ENCODE data around the gene ANKZF1. TPM values are rescaled to one million over a fixed set of nuclear protein-coding genes. Genes with fewer than 3 reads are reported as not detected.

The ANKZF1 gene
- total RNA-seq, 1 donor from 2014 or later, result 43.8 TPM

- Histone ChIP-seq H4K20me1 (ENCODE audit: insufficient read depth, low read length) (peaks cover 15% of the 10 kb centered on the region), H3K4me1 (ENCODE audit: insufficient read depth, low read length) (peaks cover 16% of the 10 kb centered on the region), H3K9me3 (ENCODE audit: insufficient read depth, low read depth, low read length) (no peaks in the 10 kb centered on the region), H3K36me3 (ENCODE audit: insufficient read depth, low read length) (no peaks in the 10 kb centered on the region), H3K4me2 (ENCODE audit: low read length) (peak overlapping the region; percentile 83), H3K27ac (ENCODE audit: low read depth, low read length) (peak overlapping the region; percentile 35), H3K9ac (ENCODE audit: low read length) (peak overlapping the region; percentile 77), H2AFZ (ENCODE audit: low read depth, low read length) (peak overlapping the region; percentile 73), H3K4me3 (ENCODE audit: insufficient read depth, low read depth, low read length) (peak overlapping the region; percentile 64), H3K79me2 (ENCODE audit: insufficient read depth, low read length) (peaks cover 6% of the 10 kb centered on the region), H3K27me3 (ENCODE audit: insufficient read depth, low read length) (no peaks in the 10 kb centered on the region)
- peaks cover 11% of the 10 kb centered on the region for H3K4me1 Mint-ChIP-seq (ENCODE audit: low read depth, unreplicated experiment)
- peaks cover 4% of the 10 kb centered on the region for H3K27me3 Mint-ChIP-seq (ENCODE audit: low read depth, unreplicated experiment)
- TF ChIP-seq EZH2 (IDR thresholded peaks at IDR 0.05; ENCODE audit: insufficient read depth, low read length) (no peak), CTCF (IDR thresholded peaks at IDR 0.05; ENCODE audit: insufficient read depth, low read depth, low read length) (no peak)
- no peak for DNase-seq (ENCODE audit: low read depth)
- peak overlapping the region; percentile 88 for H3K4me3 Mint-ChIP-seq (ENCODE audit: unreplicated experiment)
- peaks cover 3% of the 10 kb centered on the region for H3K36me3 Mint-ChIP-seq (ENCODE audit: low read depth, unreplicated experiment)
- no peaks in the 10 kb centered on the region for H3K9me3 Mint-ChIP-seq (ENCODE audit: unreplicated experiment)
- no peak overlapping the region for H3K27ac Mint-ChIP-seq (ENCODE audit: unreplicated experiment)
- FAIRE-seq, result no peak
Measured at GRCh38 chr2:219205981-219206327, 23.7 kb upstream of the ANKZF1 start.

GRCh38 chr2:219206328-219207133, 23.1 kb upstream of the ANKZF1 start, which contains the start of gene ZFAND2B:
TSS of gene ZFAND2B (plus strand) at chr2:219206782. CDS start at chr2:219206988, 206 bp downstream.
- H3K27me3 Mint-ChIP-seq (ENCODE audit: low read depth, unreplicated experiment), result peaks cover 2% of the 10 kb centered on the region
- H3K36me3 ChIP-seq (ENCODE audit: insufficient read depth, low read length), result no peaks in the 10 kb centered on the region
- peak within 1 kb of the TSS; percentile 73 for H2AFZ ChIP-seq (ENCODE audit: low read depth, low read length)
- H3K36me3 Mint-ChIP-seq (ENCODE audit: low read depth, unreplicated experiment), result peaks cover 3% of the 10 kb centered on the region
- peaks cover 6% of the 10 kb centered on the region for H3K79me2 ChIP-seq (ENCODE audit: insufficient read depth, low read length)
- peak within 1 kb of the TSS; percentile 83 for H3K4me2 ChIP-seq (ENCODE audit: low read length)
- no peaks in the 10 kb centered on the region for H3K9me3 ChIP-seq (ENCODE audit: insufficient read depth, low read depth, low read length)
- H3K27me3 ChIP-seq (ENCODE audit: insufficient read depth, low read length), result no peaks in the 10 kb centered on the region
- peaks cover 16% of the 10 kb centered on the region for H3K4me1 ChIP-seq (ENCODE audit: insufficient read depth, low read length)
- peaks cover 15% of the 10 kb centered on the region for H4K20me1 ChIP-seq (ENCODE audit: insufficient read depth, low read length)
- H3K27ac ChIP-seq (ENCODE audit: low read depth, low read length), result peak within 1 kb of the TSS; percentile 75
- FAIRE-seq (no peak), DNase-seq (ENCODE audit: low read depth) (peak; percentile 72)
- H3K4me1 Mint-ChIP-seq (ENCODE audit: low read depth, unreplicated experiment), result peaks cover 11% of the 10 kb centered on the region
- TF ChIP-seq EZH2 (IDR thresholded peaks at IDR 0.05; ENCODE audit: insufficient read depth, low read length), result no peak
- TF ChIP-seq CTCF (IDR thresholded peaks at IDR 0.05; ENCODE audit: insufficient read depth, low read depth, low read length), result no peak
- H3K27ac Mint-ChIP-seq (ENCODE audit: unreplicated experiment), result peak within 1 kb of the TSS; percentile 79
- H3K9ac ChIP-seq (ENCODE audit: low read length), result peak within 1 kb of the TSS; percentile 77
- peak within 1 kb of the TSS; percentile 66 for H3K4me3 ChIP-seq (ENCODE audit: insufficient read depth, low read depth, low read length)
- H3K4me3 Mint-ChIP-seq (ENCODE audit: unreplicated experiment), result peak within 1 kb of the TSS; percentile 88
- H3K9me3 Mint-ChIP-seq (ENCODE audit: unreplicated experiment), result no peaks in the 10 kb centered on the region

Data from astrocyte (in vitro differentiated cells and primary cell).